Colonic mucosa (tissue), 4 donors: ENCODE measurements around the gene COL23A1. TPM values are rescaled to one million over a fixed set of nuclear protein-coding genes. Genes with fewer than 3 reads are reported as not detected.

Experiments
- DNase-seq: peaks from one replicate; pipeline ENCODE4 v3.0.0-alpha.2; 2020
- H3K27ac ChIP-seq: fragments of 200-600 bp; one replicate; pipeline ENCODE4 v1.8.0; 2021
- H3K27me3 ChIP-seq: fragments of 200-600 bp; one replicate; pipeline ENCODE4 v1.8.0; 2021
- H3K36me3 ChIP-seq: fragments of 200-600 bp; one replicate; pipeline ENCODE4 v1.8.0; 2021
- H3K4me1 ChIP-seq: fragments of 200-600 bp; one replicate; pipeline ENCODE4 v1.8.0; 2021; ENCODE audit warnings: mild to moderate bottlenecking
- H3K4me3 ChIP-seq: fragments of 200-600 bp; one replicate; pipeline ENCODE4 v1.8.0; 2021
- H3K9ac ChIP-seq, 2 donors: one replicate each; pipeline ENCODE4 v1.7.0; 2013; ENCODE audit warnings: control low read depth in 2 of 2, low read depth in 2 of 2, low read length in 2 of 2
- H3K9me3 ChIP-seq: fragments of 200-600 bp; one replicate; pipeline ENCODE4 v1.8.0; 2021
- intact Hi-C: fragments of 100-400 bp; cut with DNase I; formaldehyde crosslinking; loops from one replicate; pipeline ENCODE4 v1.14.1; 2022
- total RNA-seq, 2 donors: library from RNA; stranded (reverse); fragmentation: NEBNext Ultra II Directional in 1 of 2; extraction: Animal tissue kit (Norgen Biotek cat#: 25700) in 1 of 2; gene quantifications; one replicate each; pipeline ENCODE4 v1.2.1, GENCODE V29; 2021
- TF ChIP-seq, protein P1 (sequence below): fragments of 200-600 bp; IDR thresholded peaks from one replicate; pipeline ENCODE4 v1.8.0; 2022; ENCODE audit warnings: antibody characterized with exemption, mild to moderate bottlenecking
- donor health status: healthy.
- donor health status: DM: no; HTN: no; CAD: no.
- donor health status: DM: no; HTN: no; CAD: no.

Gene COL23A1
- total RNA-seq, 2 donors from 2014 or later = 0.37 to 0.49 TPM

DNA sequence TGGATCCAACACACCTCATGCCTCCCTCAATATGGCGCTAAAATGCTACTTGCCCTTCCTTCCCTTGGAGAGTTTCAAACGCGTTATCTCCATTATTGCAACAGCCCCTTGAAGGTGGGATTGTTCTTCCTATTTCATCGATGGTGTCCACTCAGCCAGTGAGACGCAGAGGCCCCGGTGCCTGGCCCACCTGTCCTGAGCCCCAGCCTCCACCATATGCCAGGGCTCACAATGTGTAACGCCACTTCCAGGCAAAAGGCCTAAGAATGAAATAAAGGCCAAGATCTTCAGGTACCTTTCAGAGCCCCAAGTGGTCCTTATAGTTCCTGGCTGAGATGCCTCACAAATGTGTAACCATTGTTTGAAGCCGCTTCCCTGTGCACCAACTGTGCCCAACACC, 186.8 kb downstream of the COL23A1 start:
- H3K4me3 ChIP-seq = no peak overlapping the region
- no peaks in the 10 kb centered on the region for H3K36me3 ChIP-seq
- no peaks in the 10 kb centered on the region for H3K27me3 ChIP-seq
- no peak for DNase-seq
- intact Hi-C loops = no loop called here
- TF ChIP-seq, protein P1, sequence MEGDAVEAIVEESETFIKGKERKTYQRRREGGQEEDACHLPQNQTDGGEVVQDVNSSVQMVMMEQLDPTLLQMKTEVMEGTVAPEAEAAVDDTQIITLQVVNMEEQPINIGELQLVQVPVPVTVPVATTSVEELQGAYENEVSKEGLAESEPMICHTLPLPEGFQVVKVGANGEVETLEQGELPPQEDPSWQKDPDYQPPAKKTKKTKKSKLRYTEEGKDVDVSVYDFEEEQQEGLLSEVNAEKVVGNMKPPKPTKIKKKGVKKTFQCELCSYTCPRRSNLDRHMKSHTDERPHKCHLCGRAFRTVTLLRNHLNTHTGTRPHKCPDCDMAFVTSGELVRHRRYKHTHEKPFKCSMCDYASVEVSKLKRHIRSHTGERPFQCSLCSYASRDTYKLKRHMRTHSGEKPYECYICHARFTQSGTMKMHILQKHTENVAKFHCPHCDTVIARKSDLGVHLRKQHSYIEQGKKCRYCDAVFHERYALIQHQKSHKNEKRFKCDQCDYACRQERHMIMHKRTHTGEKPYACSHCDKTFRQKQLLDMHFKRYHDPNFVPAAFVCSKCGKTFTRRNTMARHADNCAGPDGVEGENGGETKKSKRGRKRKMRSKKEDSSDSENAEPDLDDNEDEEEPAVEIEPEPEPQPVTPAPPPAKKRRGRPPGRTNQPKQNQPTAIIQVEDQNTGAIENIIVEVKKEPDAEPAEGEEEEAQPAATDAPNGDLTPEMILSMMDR = no peak
- H3K27ac ChIP-seq = no peak overlapping the region
- no peak overlapping the region for H3K9ac ChIP-seq
- H3K9me3 ChIP-seq = no peaks in the 10 kb centered on the region
- no peaks in the 10 kb centered on the region for H3K4me1 ChIP-seq

DNA sequence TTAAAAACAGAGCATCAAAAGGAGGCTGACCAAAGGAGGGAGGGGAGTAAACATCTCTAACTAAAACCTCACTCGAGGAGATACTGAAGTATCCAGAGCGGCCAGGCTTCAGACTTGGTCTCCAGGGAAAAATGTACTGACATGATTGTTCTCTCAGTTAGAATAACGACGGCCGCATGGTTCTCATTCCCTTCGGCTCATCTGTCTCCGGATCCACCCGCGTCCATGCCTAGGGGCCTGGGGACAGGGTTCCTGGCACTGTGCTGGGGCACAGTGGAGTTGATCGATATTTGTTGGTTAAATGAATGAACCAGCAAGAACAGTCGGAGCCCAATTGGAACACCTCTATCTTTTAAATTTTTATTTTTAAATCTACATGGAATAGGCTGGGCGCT, 190.5 kb downstream of the COL23A1 start:
- no peaks in the 10 kb centered on the region for H3K4me1 ChIP-seq
- H3K4me3 ChIP-seq = no peak overlapping the region
- TF ChIP-seq, protein P1 = no peak
- no peaks in the 10 kb centered on the region for H3K36me3 ChIP-seq
- H3K9ac ChIP-seq = no peak overlapping the region
- no peak overlapping the region for H3K27ac ChIP-seq
- no peaks in the 10 kb centered on the region for H3K9me3 ChIP-seq
- H3K27me3 ChIP-seq = no peaks in the 10 kb centered on the region
- intact Hi-C loops = no loop called here
- DNase-seq = no peak

DNA sequence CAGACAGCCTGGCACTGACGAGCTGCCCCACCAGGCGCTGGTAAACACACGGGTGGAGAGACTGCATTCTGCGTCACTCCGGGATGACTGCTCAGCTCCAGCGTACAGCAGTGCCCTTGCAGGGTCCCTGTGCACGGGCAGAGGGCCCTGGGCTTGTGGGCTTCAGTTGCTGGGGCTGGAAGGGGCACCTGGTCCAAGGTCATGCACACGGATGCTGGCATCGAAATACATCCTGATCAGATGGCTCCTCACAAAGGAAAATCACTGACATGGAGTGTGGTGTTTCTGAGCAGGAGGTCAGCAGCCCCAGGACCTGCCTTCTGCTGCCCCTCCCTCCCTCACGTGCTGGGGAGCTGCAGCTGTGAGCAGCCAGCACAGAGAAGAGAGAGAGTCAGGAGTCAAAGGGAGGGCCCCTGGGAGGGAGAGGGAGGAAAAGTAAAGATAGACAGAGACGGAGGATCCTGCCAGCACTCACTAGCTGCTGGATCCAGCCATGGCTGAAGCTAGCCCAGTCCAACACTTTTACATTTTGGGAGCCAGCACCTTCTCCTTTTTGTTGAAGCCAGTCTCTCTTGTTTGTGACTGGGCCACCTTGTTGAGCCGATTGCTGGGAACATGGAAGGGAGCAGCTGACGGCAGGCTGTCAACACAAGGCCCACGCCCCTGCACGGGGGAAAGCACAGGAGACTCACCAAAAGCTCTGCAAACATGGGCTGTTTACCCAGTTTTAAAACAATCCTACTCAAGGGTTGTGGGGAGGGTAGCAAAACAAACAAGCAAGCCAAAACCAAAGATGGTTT, 191.1 kb downstream of the COL23A1 start:
- TF ChIP-seq, protein P1 = no peak
- H3K27ac ChIP-seq = no peak overlapping the region
- no peak for DNase-seq

DNA sequence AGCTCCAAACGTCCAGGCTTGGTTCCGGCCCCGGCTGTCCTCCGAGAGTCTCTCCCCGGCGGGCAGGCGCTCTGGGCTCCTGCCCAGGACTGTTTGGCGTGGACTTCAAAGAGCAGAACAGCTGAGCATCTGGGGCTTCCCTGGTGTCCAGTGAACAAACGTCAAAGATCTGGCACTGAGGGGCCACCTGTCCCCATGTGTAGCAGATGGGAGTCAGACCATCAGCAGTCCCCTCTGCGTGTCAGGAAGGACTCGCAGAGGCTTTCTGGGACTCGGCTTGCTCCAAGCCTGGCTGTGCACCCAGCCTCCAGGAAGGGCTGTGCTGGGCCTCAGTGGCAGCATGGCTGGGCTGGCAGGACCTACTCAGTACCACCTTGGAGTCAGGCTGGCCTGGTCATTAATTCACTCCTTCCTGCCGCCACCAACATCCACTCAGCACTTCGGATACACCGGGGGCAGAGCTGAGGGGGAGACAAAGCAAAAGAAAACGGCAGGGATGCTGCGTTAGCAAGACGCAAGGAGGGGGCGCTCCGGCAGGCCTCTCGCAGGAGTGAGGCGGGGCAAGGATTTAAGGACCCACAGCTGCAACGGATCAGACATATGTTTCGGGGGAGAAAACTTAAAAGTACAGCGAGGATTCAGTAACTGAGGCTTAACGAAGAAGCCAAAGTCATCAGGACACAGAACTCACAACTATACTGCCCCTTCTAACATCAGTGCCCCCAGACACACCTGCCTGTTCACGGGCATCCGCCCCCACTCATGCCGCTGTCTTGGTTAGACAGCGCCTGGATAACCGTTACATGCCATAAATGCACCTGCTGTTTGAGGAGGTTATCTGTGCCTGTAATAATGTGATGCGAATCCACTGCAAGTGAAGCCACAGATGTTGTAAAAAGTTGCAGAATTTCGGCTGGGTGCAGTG, 193.1 kb downstream of the COL23A1 start:
- H3K4me3 ChIP-seq = no peak overlapping the region
- no peaks in the 10 kb centered on the region for H3K9me3 ChIP-seq

More for the DNA sequence above, 191.1 kb downstream of the COL23A1 start:
- no peaks in the 10 kb centered on the region for H3K36me3 ChIP-seq
- H3K9me3 ChIP-seq = no peaks in the 10 kb centered on the region
- intact Hi-C loops = no loop called here
- H3K4me3 ChIP-seq = no peak overlapping the region
- no peaks in the 10 kb centered on the region for H3K27me3 ChIP-seq
- no peak overlapping the region for H3K9ac ChIP-seq
- H3K4me1 ChIP-seq = no peaks in the 10 kb centered on the region

DNA sequence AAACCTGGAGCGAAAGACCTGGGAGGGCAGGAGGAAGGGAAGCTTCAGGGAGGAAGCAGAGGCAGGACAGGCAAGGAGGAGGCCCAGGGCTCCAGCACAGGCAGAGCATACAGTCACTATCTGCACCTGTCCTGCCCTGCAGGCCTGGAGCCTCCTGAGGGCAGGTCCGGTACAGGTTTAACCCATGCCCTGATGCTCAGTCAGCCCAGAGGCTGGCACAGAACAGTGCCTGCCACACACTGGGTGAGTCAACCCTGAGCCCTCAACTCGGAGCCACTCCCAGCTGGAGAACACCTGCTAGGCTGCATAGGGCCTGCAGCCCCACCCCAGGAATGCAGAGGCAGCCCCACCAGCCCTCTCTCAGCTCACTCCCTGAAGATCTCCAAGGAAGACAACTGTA, 196.1 kb downstream of the COL23A1 start:
- H3K27ac ChIP-seq = no peak overlapping the region
- no peak for DNase-seq
- intact Hi-C loops = no loop called here
- no peaks in the 10 kb centered on the region for H3K4me1 ChIP-seq
- TF ChIP-seq, protein P1 = no peak
- no peaks in the 10 kb centered on the region for H3K36me3 ChIP-seq
- no peaks in the 10 kb centered on the region for H3K27me3 ChIP-seq
- H3K9me3 ChIP-seq = no peaks in the 10 kb centered on the region
- H3K9ac ChIP-seq = no peak overlapping the region
- no peak overlapping the region for H3K4me3 ChIP-seq

More for the DNA sequence above, 193.1 kb downstream of the COL23A1 start:
- no peaks in the 10 kb centered on the region for H3K27me3 ChIP-seq
- no peak overlapping the region for H3K9ac ChIP-seq
- DNase-seq = no peak
- no peaks in the 10 kb centered on the region for H3K4me1 ChIP-seq
- TF ChIP-seq, protein P1 = no peak
- H3K27ac ChIP-seq = no peak overlapping the region
- intact Hi-C loops = no loop called here
- no peaks in the 10 kb centered on the region for H3K36me3 ChIP-seq
